Gastrocnemius medialis (tissue), 4 donors: Measurements from ENCODE around the gene SCARB2.

Experiments
- CTCF ChIP-seq, 5 experiments: fragments of 450-650 bp in 3 of 5; fragments of 200-600 bp in 2 of 5; sonication (generic) in 2 of 5; IDR thresholded peaks in 4 of 5; conservative IDR thresholded peaks in 1 of 5; 1 replicate in 4 of 5; 2 replicates in 1 of 5; pipeline ENCODE4 v1.5.1; 2016 to 2019; ENCODE audit warnings: antibody characterized with exemption in 5 of 5, mild to moderate bottlenecking in 3 of 5, moderate library complexity in 3 of 5
- POLR2A ChIP-seq, 2 donors: fragments of 450-650 bp; IDR thresholded peaks; one replicate each; pipeline ENCODE4 v1.6.1; 2017; ENCODE audit warnings: antibody characterized with exemption in 2 of 2, mild to moderate bottlenecking in 2 of 2, moderate library complexity in 2 of 2

GRCh38 chr4:76210452-76210851 is 3.2 kb downstream of the SCARB2 start:
- no peak for TF ChIP-seq CTCF (IDR thresholded peaks at IDR 0.05 in 4 of 5, conservative IDR thresholded peaks at IDR 0.05 in 1 of 5)
- no peak for TF ChIP-seq POLR2A (IDR thresholded peaks at IDR 0.05)
